CD4-positive, alpha-beta T cell treated with Interleukin-1 beta for 1 hour (primary cell): Measurements from ENCODE around the gene KCNQ1.

Experiments used
- DNase-seq, 2 donors: peaks; one replicate each; pipeline ENCODE4 v3.0.0-alpha.2; 2020 to 2022

Gene KCNQ1

DNA sequence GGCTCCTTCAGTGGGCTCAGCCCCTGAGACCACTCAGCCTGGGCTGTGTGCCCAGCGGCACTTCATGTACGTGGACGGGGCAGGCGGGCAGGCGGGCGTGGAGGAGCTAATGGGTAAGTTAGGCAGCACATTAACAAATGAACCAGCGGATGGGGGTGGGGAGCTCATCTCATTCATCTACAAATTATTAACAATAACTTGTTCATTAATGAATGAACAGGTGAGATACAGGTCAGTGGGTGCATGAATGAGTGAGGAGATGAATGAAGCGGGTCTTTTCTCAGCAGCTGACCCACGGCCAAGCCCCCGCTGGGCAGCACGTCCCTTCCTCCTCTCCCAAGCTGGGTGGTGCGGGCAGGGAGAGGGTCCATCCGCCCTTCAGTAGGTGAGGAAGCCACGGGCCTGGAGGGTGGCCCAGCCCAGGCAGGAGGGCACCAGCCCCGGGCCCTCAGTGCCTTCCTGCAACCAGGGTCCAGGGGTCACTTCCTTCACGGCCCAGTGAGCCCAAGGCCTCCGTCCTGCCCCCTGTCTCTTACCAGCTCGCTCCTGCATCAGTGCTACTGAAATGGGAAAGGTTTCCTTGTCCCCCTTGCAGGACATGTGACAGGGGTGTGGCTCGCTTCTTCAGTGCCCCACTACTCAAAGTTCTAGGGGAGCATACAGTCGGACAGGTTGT is 315.5 kb downstream of the KCNQ1 start:
- no peak for DNase-seq

- DNase-seq, result no peak
These were observed 316.6 kb downstream of the KCNQ1 start for GRCh38 chr11:2761131-2762030.

- DNase-seq, result no peak
These were observed 317.2 kb downstream of the KCNQ1 start for GRCh38 chr11:2762031-2762380.

GRCh38 chr11:2762451-2762850 is 317.6 kb downstream of the KCNQ1 start:
- DNase-seq, result no peak

GRCh38 chr11:2763984-2764383 is 319.2 kb downstream of the KCNQ1 start:
- DNase-seq, result no peak

DNA sequence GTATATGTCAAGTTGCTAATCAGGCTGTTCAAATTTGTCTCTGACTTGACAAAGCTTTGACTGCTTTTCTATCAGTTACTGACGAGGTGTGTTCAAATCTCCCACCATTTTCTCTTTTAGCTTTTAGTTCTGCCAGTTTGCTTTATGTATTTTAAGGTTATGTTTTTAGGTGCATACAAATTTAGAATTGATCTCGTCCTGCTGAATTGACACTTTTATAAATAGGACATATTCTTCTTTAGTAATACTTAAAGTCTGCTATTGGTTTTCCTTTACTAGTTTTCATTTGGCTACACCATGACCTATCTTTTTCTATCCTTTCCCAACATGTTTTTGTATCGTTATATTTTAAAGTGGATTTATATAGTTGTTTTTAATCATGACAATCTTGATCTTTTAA is 320.7 kb downstream of the KCNQ1 start:
- DNase-seq, result no peak

- no peak for DNase-seq
These were observed 321.4 kb downstream of the KCNQ1 start for GRCh38 chr11:2766166-2766565.

DNA sequence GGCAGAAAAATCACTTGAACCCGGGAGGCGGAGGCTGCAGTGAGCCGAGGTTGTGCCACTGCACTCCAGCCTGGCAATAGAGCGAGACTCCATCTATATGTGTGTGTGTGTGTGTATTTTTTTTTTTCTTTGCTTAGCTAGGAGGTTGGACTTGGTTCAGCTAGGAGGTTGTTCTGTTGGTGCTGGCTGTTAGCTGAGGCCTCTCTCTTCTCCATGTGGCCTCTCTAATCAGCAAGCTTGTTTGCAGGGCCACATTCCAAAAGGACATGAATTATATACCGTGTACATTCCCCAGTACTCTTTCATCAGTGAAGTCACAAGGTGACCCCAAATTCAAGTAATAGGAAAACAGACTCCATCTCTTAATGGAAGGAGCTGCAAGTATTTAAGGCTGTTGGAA is 322.3 kb downstream of the KCNQ1 start:
- no peak for DNase-seq

DNA sequence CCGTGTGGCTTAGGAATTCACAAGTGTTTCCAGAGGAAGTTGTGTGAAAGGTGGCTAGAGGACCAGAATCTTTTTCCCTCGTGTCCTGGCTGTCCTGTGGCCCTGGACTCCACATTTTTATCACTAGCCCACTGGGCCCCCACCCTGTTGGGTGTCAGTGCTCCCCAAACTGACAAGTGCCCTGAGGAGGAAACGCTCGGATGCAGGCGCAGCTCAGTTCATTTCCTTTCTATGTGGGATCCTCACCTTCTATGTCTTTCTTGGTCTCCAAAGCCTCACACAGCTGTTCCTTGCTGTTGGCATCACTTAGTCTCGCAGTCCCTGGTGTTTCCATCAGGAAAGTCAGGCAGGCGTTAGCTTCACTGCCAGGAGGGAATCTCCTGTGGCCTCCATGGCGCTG is 323.0 kb downstream of the KCNQ1 start:
- DNase-seq, result no peak

DNA sequence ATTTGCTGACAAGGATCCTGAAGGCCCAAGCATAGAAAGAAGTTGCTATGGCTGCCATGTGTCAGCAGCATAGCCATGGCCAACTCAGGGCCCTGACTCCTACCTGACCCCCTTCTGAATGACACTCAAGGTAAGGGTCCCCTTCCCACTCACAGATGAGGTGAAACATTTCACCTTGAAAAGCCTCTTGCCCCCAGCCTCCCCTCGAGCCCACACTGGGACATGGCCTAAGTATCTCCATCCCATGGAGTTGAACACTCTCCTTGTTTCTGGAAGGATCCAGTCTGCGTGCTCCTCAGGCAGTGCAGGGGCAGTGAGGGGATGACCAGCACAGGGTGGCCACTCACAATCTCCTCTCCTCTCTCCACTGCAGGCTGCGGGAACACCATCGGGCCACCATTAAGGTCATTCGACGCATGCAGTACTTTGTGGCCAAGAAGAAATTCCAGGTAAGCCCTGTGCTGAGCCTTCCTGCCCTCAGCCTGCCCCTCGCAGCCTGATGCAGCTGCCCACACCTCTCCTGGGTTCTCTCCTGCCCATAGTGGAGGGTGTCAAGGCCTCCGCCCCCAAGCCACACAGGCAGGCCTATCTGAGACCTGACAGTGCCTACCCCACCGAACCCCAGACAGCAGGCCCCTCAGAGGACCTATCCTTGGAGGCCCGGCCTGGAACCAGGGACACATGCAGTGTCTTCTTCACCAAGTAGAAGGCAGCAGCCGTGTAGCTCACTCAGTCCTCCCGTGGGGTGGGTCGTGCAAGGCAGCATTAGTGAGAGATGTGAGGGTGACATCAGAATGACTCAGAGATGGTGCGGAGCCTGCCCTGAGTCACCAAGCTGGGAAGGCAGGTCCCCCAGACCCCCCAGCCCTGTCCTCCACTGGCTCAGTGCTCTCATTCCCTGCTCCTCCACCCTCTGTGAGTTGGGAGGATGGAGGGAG is 323.9 kb downstream of the KCNQ1 start:
- no peak for DNase-seq

DNA sequence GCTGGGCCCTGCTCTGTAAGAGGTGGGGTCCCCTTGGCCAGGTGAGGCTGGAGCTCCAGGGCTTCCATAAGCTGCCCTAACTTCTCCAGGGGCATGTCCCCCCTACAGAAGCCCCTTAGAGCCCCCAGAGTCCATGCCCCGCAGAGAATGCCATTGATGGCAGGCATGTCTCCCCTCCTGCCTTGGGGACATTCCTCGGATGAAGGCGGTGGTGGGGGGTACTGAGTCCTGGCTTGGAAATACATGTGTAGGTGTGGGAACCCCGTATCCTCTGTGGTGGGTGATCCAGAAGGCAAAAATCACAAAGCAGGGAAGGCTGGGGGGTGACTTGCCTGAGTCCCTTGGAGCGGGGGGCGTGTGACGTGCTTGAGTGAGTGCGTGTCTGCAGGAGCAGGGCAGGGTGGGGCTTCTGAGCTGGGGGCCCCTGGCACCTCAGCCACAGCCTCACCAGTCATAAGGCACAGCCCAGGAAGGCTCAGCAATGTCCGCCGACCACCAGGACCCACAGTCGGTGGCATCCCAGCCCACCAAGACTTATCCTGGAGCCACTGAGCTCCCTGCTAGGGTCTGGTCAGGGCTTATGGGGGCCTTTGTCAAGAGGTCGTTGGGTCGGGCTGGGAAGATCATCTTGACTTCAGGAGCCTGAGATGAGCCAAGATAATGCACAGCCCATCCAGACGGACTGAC is 324.7 kb downstream of the KCNQ1 start:
- no peak for DNase-seq

GRCh38 chr11:2770096-2770751 is 325.4 kb downstream of the KCNQ1 start:
- no peak for DNase-seq

- no peak for DNase-seq
These were observed 326.0 kb downstream of the KCNQ1 start for GRCh38 chr11:2770761-2771301.

DNA sequence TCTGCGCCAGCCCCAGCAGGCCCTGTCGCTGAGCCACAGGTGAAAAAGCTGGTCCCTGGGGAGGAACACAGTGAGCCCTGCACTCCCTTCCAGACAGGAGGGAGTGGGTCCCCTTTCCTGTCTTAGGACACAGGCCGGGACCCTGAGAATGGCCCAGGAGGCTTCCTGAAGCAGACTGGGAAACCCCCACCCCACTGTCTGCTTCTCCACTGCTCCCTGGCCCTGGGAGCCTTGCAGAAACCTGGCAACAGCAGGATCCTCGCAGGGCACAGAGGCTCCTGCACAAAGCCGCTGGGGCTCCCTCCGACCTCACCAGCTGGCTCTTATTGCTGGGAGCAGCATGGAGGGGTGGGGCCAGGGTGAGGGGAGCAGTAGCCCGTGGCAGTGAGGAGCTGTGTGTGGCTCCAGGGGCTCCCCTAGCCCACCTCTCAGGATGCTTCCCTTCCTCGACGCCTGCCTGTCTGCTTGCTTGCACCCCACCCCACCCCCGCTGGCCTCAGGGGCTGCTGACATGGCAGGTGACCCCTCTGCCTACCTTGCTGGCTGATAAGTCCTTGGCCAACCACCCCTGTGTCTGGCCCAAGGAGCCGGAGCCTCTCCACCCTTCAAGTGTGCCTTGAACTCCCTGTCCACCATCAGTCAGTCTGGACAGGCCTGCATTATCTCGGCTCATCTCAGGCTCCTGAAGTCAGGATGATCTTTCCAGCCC is 327.1 kb downstream of the KCNQ1 start:
- DNase-seq, result no peak

- no peak for DNase-seq
These were observed 327.8 kb downstream of the KCNQ1 start for GRCh38 chr11:2772544-2773031.

DNA sequence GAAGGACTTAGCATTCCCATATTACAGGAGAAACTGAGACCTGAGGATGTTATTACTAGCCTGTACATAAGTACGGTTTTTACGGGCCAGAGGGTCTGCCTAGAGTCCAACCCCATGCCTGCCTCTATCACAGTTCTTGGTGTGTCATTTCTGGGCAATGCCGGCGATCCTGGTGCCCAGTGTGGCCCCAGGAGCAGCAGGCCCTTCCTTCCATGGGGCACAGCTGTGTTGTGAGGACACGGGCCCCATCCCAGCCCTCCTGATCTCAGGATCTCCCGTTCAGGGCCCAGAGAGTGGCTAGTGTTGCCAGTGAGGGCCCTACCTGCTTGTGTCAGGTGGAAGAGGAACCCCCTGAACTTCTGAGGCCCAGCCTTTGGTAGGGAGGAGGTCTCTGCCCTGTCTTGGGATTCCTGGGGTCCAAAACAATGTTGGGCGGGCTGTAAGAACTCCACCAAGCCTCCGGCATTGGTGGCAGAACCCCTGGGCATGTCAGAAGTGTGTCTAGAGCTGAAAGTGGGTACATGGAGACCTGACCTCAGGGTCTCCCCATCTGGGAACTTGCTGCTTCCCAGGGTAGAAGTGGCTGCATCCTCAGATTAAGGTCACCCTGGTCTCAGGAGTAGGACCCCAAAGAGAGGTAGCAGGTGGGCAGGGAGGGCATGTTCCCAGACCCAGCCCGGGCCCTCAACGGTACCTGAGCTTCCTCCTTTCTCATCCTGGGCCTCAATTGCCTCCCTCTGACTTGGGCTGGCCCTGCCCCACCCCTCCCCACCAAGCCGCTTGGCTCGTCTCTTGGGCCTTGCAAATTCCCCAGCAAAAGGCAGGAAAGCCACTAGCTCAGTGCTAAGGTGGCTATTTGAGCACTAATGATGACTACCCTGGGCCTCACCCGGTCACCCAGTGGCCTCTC is 329.6 kb downstream of the KCNQ1 start:
- no peak for DNase-seq

GRCh38 chr11:2775083-2775625 is 330.3 kb downstream of the KCNQ1 start:
- no peak for DNase-seq

- no peak for DNase-seq
These were observed 331.0 kb downstream of the KCNQ1 start for GRCh38 chr11:2775626-2776350.
